PC-9 (cell line): Measurements from ENCODE around the gene LRRTM2.

ENCODE experiments used
- EZH2 ChIP-seq: fragments of 200-600 bp; sonication (generic); IDR thresholded peaks from 2 replicates; pipeline ENCODE4 v1.8.0; 2017; ENCODE audit warnings: antibody characterized with exemption, low read depth
- TF ChIP-seq, protein P1 (sequence below): fragments of 200-600 bp; sonication (generic); conservative IDR thresholded peaks from 2 replicates; pipeline ENCODE4 v1.6.1; 2017; ENCODE audit warnings: mixed run types, antibody characterized with exemption, mild to moderate bottlenecking, moderate library complexity

DNA sequence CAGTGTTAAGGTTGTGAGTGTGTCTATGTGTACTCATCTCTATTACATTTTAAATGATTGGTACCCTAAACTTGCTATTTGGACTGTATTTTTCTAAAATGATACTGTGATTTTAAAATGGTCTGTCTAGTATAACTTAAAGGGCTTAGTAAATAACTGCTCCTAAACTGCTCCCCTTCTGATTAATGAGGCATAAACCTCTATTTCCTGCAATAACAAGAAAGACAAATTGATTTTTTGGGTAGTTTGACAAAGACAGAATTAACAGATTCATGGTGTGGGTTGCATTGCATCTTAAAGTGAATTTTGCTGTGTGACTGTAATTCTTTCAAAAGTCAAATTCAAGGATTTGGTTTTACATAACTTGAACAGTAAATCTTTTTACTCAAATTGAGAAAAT lies 8.1 kb upstream of the LRRTM2 start:
- TF ChIP-seq, protein P1, sequence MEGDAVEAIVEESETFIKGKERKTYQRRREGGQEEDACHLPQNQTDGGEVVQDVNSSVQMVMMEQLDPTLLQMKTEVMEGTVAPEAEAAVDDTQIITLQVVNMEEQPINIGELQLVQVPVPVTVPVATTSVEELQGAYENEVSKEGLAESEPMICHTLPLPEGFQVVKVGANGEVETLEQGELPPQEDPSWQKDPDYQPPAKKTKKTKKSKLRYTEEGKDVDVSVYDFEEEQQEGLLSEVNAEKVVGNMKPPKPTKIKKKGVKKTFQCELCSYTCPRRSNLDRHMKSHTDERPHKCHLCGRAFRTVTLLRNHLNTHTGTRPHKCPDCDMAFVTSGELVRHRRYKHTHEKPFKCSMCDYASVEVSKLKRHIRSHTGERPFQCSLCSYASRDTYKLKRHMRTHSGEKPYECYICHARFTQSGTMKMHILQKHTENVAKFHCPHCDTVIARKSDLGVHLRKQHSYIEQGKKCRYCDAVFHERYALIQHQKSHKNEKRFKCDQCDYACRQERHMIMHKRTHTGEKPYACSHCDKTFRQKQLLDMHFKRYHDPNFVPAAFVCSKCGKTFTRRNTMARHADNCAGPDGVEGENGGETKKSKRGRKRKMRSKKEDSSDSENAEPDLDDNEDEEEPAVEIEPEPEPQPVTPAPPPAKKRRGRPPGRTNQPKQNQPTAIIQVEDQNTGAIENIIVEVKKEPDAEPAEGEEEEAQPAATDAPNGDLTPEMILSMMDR = no peak
- TF ChIP-seq EZH2 = no peak
